DMS53 (cell line): Measurements from ENCODE around the gene EEFSEC.
A peak's percentile ranks its signal among the peaks of the same experiment; 100 is the strongest.

Experiments used
- DNase-seq: peaks from one replicate; lab custom pipeline; 2025; lab: John Stamatoyannopoulos, UW

Gene EEFSEC

DNA sequence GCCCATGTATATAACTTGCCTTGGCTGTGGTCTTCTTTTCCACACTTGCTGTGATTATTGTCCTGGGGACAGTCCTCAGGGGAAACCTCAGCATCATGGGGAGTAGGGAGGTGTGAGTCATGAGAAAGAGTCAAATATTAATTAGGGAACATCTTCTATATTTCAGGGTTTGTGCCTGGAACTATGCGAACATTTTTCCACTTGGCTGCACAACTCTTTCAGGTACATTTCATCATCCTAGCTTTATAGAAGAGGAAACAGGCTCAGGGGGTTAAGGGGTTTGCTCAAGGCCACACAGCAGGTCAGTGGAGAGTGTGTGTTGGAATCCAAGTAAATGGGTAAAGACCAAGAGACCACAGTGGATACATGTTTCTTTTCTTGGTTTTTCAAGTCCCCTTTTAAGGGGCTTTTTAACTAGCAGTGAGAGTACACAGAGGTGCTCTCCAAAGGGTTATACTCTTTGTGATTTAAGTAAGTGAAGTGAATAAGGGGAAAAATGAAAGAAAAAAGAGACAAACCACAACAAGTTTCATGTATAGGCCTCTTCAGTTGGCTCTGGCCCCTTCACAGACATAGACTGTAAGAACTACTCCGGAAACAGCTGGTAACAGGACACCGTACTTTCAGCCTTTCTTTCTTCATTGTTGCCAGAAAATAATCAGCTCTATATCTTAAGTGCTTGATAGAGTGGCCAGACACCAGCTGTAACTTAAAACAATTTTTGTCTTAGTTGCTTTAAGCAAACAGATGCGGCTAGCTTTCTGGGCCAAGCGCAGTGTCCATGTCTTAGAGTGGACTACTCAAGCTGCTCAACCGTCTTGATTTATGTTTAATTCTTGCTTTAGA is 64.6 kb downstream of the EEFSEC start:
- no peak for DNase-seq

DNA sequence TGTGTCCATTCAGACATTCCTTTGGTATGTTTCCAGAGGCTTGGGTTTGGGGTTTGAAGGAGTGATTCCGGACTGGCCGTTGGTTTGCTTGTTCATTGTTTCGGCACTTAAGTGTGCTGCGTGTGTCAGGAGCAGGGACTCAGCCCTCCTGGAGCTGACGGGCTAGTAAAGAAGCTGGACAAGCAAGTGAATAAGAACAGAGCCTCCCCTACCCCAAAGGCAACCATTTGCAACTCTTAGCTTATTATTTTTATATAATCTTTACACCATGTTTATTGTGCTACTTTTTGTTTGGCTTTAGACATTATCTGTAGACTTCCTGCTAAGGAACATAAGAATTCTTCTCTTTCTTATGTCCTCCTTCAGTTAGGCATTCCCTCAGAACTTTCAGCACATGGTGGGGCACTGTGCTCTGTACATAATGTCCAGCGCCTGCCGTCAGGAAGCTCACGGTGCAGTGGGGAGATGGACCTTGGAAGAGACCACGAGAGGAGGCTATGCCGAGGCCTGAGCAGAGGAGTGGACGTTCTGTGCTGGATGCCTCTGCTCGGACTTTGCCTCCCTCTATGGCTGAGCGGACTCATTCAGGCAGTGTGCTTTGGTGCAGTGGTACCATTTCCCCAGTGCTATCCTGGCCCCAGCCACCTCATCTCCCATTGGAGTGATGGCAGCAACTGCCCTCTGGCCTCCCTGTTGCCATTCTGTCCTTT is 65.4 kb downstream of the EEFSEC start:
- DNase-seq = no peak

DNA sequence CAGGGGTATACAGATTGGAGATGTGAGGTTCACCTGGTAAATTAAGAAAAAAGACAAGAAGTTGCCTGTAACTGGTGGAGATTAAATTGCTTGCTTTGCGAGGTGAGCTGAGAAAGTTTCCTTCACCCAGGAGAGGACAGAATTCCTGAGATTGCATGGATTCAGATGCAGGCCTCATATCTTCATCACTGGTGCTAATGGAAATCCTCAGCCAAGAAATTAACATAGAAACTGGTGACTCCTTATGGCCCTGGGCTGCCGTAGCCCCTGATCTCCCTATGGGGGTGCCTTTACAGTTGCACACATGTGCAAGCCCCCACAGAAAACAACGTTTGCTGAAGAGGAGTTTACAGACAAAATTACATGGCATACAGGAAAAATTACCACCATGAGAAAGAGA is 68.0 kb downstream of the EEFSEC start:
- no peak for DNase-seq

DNA sequence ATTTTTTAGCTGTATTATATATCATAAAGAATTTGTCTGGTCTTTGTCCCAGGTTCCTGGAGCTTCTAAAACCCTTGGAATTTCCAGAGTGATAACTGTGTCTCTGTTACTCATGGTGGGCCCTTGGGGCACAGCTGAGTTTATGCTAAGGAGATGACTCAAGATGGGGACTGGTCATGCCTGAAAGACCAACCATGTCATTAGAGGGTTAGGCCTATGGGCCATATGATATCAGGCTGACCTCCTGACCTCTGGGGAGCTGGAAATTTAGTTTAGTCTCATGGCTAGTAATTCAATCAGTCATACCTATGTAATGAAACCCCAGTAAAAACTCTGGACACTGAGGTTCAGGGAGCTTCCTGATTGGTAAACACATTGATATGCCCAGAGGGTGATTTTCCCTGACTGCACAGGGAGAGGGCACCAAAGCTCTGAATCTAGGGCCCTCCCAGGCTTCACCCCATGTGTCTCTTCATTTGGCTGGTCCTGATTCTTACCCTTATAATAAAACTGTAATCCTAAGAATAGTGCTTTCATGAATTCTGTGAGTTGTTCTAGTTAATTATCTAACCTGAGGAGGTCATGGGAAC is 69.6 kb downstream of the EEFSEC start:
- no peak for DNase-seq

GRCh38 chr3:128226186-128226725 is 73.0 kb downstream of the EEFSEC start:
- DNase-seq = no peak

- peak; percentile 54 for DNase-seq
These were observed 73.6 kb downstream of the EEFSEC start for GRCh38 chr3:128226795-128227395.

DNA sequence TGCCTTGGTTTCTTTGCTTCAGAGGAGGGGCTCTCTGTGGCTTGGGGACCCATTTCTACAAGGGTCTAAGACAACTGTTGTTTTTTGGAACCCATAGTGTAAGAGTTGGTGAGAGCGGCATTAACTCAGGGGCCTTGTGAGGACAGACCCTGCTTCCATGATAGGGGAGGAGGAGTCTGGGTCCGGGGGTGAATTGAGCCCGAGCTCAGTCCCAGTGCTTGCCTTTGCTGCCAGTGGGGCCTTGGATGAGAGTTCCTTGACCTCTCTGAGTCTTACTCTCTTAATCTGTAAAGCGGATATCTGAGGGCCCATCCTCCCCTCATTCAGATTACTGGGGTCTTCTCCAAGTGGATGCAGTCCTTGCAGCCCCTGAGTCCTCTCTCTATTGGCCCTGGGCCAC is 74.2 kb downstream of the EEFSEC start:
- no peak for DNase-seq

- DNase-seq = no peak
These were observed 75.2 kb downstream of the EEFSEC start for GRCh38 chr3:128228366-128228910.

DNA sequence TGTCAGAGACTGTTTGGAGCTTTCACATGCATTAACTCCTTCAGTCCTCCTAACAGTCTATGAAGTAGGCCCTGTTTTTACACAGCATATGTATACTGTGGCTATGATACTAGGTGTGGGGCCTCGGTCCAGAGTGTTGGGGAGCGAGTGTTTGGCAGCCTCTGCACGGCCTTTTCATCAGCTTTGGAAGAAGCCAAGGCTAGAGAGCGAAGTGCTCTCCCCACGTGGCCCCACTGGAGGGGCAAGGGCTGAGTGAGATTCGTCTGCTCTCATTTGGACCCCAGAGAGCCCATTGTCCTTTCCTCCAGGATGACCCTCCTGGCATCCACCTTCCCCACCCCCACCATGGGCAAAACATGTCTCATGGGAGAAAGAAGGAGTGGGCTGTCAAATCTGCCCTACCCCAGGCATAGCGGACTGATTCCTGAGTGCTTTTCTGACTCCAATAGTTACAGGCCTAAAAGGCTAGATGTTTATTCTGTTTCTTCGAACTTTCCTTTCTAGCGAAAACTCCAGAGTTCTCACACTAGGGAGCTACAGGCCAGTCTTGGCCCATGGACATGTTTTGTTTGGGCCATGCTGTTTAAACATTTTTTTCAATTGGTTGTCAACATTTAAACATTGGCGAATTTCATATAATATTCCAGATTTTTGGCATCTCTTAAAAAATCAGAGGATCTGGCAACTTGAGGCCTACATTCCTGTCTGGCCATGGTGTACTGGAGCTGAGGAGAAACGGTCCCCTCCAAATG is 76.0 kb downstream of the EEFSEC start:
- DNase-seq = no peak

GRCh38 chr3:128231606-128232005 is 78.3 kb downstream of the EEFSEC start:
- no peak for DNase-seq

DNA sequence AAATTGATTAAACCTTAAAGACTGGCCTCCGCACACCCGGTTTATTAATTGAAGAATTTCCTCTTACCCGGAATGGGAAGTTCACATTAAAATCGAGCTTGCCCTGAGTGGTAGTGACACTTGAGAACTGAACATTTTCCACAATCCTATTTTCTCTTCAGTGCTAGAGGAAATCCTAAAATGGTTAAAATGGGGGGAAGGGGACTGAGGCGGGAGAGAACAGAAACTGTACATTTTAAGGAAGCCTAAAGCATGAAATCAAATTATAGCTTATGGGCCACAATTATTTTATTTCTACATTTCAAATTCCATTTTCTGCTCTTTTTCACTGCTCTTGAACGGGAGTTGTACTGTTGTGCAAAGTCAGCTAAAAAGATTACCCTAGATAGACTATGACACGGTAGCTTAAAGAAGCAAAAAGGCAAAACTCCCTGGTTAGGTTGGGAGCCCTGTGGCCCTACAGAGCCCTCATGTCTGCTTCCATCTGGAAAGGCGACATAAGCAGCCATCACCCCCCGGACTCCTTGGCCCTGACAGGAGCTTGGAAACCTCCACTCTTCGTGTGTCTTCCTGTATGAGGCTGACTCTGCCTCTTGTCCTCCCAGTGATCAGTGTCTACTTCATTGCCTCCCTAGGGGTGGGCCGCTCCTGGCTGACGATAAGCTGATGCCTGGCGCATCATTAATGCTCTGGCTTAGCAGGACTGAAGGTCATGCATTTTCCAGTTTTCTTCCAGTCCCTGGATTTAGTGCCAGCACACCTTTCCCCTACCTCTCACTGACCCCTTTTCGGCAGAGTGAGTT is 79.3 kb downstream of the EEFSEC start:
- DNase-seq = no peak

GRCh38 chr3:128235207-128235926 is 82.1 kb downstream of the EEFSEC start:
- no peak for DNase-seq

GRCh38 chr3:128236657-128237056 is 83.4 kb downstream of the EEFSEC start:
- no peak for DNase-seq

DNA sequence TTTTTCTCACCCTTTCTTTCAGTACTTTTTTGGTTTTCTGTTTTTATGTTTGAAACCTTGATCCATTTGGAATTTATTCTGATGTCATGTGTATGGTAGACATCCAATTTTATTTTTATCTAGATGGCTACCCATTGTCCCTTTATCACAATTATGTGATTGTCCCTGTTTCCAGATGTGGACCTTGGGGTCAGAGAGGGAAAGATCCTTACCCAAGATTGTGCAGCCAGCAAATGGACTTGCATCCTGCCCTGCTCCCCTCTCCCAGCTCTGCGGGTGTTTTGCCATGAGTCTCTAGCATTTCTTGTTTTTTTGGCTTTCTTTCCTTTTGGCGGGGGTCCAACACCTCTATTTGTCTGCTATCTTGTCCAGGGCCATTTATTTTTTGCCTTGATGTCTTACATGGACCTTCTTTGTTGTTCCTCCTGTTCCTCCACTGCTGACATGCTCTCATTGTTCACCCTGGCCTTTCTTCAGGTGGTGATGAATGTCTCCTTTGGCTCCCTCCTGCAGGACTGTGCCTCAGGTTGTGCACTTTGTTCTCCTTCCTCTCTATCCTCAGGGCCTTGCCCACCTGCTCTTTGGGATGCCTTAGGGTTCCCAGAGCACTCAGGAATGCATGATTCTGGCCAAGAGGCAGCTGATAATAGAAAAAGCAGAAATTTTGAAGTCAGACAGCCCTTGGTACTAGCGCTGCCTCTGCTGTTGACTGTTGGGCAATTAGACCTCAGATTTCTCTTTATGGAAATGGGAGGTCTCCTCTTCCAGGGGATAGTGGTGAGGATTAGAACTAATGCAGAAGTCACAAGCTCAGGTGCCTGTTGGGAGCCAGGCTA is 84.3 kb downstream of the EEFSEC start:
- DNase-seq = no peak

DNA sequence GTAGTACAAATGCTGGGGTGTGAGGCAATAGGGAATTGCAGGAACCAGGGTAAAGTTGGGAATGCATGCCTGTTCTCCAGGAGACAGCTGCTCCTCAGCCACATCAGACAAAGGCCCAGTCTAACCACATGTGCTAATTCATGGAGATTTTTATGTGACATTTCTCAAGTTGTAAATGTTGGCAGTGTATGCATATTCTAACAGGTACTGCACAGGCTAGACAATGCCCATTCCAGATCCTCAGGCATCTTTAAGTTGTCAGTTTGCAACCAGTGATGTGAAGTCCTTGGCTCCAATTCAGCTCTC is 84.9 kb downstream of the EEFSEC start:
- no peak for DNase-seq

DNA sequence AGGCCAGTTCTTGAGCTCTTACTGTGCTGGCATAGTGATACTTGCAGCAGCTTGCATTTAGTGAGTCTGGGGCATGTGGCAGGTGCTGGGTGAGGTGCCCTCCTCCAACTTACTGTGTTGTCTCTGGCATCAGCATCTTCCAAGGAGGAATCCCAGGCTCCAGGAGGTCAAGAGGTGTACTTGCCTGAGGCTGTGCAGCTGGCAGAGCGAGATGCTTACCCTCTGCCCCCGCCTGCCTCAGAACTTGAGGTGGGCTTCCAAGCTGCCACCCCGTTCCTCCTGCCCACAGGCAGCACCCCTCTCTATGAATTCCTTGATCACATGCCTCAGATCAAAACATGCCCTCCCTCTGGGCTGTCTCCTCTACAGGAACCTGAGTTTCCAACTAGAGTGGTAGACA is 86.0 kb downstream of the EEFSEC start:
- DNase-seq = no peak

DNA sequence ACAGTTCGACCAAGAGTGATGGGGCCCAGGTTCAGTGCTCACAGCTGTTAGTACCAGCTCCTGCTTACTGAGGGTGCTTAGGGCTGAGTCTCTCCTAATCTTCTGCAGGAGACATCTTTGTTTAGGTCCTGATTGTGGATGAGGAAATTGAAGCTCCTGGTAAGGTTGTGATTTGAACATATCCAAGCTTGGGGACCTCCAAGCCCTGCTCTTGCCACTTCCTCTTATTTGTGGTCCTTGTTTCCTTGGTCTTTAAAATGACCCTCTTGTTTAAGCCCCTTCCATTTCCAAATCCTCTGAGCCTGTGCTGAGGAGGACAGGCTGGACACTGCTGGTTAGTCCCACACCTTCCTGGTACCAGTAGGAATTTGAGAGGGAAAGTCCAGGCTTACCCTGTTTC is 87.0 kb downstream of the EEFSEC start:
- DNase-seq = no peak

- no peak for DNase-seq
These were observed 88.5 kb downstream of the EEFSEC start for GRCh38 chr3:128241741-128242140.
